Natural killer cell treated with Interleukin-12 subunit alpha and Interleukin-12 subunit beta and Interleukin-15 and Interleukin-18, amount 100 ng/mL, for 72 hours (primary cell): ENCODE data around the gene GEN1. TPM values are rescaled to one million over a fixed set of nuclear protein-coding genes. Genes with fewer than 3 reads are reported as not detected.

Experiments
- ATAC-seq, 2 donors: fragments of 150-1000 bp; cut with Tn5 transposase in 1 of 2; sonication (Bioruptor Pico), chemical (Tn5 transposase) in 1 of 2; 2 replicates each; pipeline ENCODE4 v1.10.0; 2021
- DNase-seq: peaks from one replicate; pipeline ENCODE4 v3.0.0; 2022; ENCODE audit warnings: low spot score
- H3K27ac Mint-ChIP-seq, 2 donors: 1 replicate in 1 of 2; 2 replicates in 1 of 2; pipeline ENCODE4 v1.8.0; 2022; ENCODE audit warnings: mixed read lengths in 2 of 2, mild to moderate bottlenecking in 1 of 2, moderate library complexity in 1 of 2
- H3K27me3 Mint-ChIP-seq, 2 donors: 1 replicate in 1 of 2; 2 replicates in 1 of 2; pipeline ENCODE4 v1.8.0; 2022; ENCODE audit warnings: mixed read lengths in 2 of 2
- H3K36me3 Mint-ChIP-seq: one replicate; pipeline ENCODE4 v1.8.0; 2022; ENCODE audit warnings: mixed read lengths
- H3K4me1 Mint-ChIP-seq, 2 donors: 1 replicate in 1 of 2; 2 replicates in 1 of 2; pipeline ENCODE4 v1.8.0; 2022; ENCODE audit warnings: low read depth in 2 of 2, mixed read lengths in 2 of 2, mild to moderate bottlenecking in 1 of 2
- H3K4me3 Mint-ChIP-seq: one replicate; pipeline ENCODE4 v1.8.0; 2022; ENCODE audit warnings: mixed read lengths
- H3K9me3 Mint-ChIP-seq: 2 replicates; pipeline ENCODE4 v1.8.0; 2022; ENCODE audit warnings: mixed read lengths
- total RNA-seq, 2 donors: library from RNA; stranded (reverse); gene quantifications; one replicate each; pipeline ENCODE4 v1.2.3, GENCODE V29; 2022

GEN1 gene
- total RNA-seq, 2 donors from 2014 or later, result 31.0 to 51.2 TPM

DNA sequence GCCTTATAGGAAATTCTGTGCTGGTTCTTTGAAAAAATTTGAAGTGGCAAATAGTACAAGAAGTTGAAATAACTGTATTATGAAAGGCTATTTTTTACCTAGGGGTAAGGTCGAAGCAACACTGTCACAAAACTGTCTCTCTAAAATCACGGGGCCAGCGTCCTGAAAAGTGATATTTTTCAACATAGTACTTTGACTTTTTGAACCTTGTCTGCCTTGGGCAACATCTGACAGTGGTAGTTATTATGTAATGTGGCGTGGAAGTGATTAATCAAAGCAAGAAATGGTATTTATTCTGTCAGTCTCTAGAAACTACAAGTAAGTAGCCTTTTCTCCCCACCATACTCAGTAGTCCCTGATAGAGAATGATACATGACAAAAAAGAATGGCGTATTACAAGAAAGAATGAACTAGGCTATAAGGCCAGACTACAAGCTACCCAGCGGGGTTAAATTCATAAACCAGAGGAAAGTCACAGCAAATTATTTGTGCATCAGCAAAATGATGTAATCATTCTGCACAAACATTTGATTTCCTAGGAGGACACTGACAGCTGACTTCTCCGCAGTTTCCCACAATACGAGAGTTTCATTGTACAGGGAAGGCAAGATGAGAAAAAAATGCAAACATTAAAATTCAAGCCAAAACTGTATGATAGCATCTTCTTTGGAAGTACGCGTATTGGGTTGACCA is 9.8 kb downstream of the GEN1 start:
- ATAC-seq, result no peak
- peaks cover 11% of the 10 kb centered on the region for H3K36me3 Mint-ChIP-seq

DNA sequence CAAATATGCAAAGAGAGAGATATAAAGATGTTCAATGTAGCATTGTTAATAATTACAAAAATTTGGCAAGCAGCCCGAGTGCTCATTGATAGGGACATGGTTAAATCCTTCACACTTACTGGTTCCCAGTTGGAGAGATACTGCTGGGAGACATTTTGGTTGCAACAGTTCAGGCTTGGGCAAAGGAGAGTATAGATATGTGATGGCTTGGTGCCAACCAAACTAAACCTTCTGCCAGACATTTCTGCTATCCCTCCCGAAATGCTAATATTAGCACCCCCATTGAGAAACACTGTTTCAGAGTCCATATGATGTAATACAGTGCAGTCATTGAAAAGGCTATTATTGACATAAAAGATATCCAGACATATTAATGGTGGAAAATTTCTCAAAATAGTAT is 11.5 kb downstream of the GEN1 start:
- Mint-ChIP-seq H3K4me3 (no peak overlapping the region), H3K27ac (no peak overlapping the region)

More for the DNA sequence above, 9.8 kb downstream of the GEN1 start:
- no peak for DNase-seq
- no peak overlapping the region for H3K4me3 Mint-ChIP-seq
- H3K9me3 Mint-ChIP-seq, result no peaks in the 10 kb centered on the region
- H3K4me1 Mint-ChIP-seq, result peaks cover 6 to 11% of the 10 kb centered on the region in 2 donors
- no peaks in the 10 kb centered on the region for H3K27me3 Mint-ChIP-seq
- H3K27ac Mint-ChIP-seq, result no peak overlapping the region

DNA sequence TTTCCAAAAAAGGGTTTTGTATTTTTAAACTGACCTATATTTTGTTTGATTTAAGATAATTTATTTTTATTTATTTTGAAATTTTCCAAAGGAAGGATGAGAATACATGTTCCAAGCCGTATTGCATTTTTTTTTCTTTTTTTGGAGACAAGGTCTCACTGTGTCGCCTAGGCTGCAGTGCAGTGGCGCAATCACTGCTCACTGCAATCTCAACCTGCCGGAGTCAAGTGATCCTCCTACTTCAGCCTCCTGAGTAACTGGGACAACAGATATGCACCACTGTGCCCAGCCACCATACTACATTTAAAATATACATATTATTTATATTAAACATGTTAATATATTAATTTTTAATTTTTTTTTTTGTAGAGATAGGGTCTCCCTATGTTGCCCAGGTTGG is 15.0 kb downstream of the GEN1 start:
- Mint-ChIP-seq H3K9me3 (no peaks in the 10 kb centered on the region), H3K36me3 (peaks cover 8% of the 10 kb centered on the region), H3K4me1 (no peaks in the 10 kb centered on the region), H3K27me3 (no peaks in the 10 kb centered on the region), H3K4me3 (no peak overlapping the region), H3K27ac (no peak overlapping the region)
- no peak for ATAC-seq
- no peak for DNase-seq

More for the DNA sequence above, 11.5 kb downstream of the GEN1 start:
- ATAC-seq (no peak), DNase-seq (no peak)
- Mint-ChIP-seq H3K36me3 (peaks cover 8% of the 10 kb centered on the region), H3K27me3 (no peaks in the 10 kb centered on the region), H3K4me1 (peaks cover 1 to 3% of the 10 kb centered on the region in 2 donors), H3K9me3 (no peaks in the 10 kb centered on the region)

DNA sequence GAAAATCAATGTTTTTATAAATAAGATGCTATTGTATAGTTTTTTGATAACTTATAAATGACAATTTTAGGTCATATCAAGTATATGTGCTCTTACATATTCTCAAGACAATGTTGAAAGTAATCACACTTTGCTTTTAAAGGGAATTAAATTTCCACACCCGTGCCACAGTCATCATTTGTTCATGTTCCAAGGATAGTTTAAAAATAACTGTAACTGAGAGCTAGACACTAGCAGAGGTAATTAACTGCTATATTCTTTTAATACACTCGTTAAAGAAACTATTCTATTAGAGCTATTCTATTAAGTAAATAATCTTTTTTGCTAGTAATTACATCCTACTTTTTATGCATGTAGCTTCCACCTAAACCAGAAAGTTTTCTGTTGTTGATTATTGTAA is 18.0 kb downstream of the GEN1 start:
- no peak overlapping the region for H3K27ac Mint-ChIP-seq
- peaks cover 23% of the 10 kb centered on the region for H3K36me3 Mint-ChIP-seq

DNA sequence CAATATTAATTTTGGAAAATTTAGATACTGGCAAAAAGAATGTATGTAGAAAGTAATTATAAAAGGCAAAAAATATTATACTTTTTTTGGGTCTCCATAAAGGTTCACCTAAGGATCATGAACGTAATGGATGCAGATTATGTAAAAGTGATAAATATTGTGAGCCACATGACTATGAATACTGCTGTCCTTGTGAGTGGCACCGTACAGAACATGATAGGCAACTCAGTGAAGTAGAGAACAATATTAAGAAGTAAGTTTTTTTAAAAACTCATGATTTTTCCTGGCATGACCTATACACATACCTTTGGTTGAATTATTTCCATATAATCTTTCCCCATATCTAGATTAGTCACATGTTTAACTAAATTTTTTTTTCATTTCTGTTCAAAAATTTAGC is 18.6 kb downstream of the GEN1 start:
- peaks cover 23% of the 10 kb centered on the region for H3K36me3 Mint-ChIP-seq
- no peaks in the 10 kb centered on the region for H3K27me3 Mint-ChIP-seq
- H3K9me3 Mint-ChIP-seq, result no peaks in the 10 kb centered on the region
- no peak for ATAC-seq
- no peak for DNase-seq
- H3K4me3 Mint-ChIP-seq, result no peak overlapping the region
- H3K27ac Mint-ChIP-seq, result no peak overlapping the region
- no peaks in the 10 kb centered on the region for H3K4me1 Mint-ChIP-seq

More for the DNA sequence above, 18.0 kb downstream of the GEN1 start:
- H3K4me1 Mint-ChIP-seq, result no peaks in the 10 kb centered on the region
- H3K27me3 Mint-ChIP-seq, result no peaks in the 10 kb centered on the region
- no peak for ATAC-seq
- no peak for DNase-seq
- H3K9me3 Mint-ChIP-seq, result no peaks in the 10 kb centered on the region
- H3K4me3 Mint-ChIP-seq, result no peak overlapping the region

DNA sequence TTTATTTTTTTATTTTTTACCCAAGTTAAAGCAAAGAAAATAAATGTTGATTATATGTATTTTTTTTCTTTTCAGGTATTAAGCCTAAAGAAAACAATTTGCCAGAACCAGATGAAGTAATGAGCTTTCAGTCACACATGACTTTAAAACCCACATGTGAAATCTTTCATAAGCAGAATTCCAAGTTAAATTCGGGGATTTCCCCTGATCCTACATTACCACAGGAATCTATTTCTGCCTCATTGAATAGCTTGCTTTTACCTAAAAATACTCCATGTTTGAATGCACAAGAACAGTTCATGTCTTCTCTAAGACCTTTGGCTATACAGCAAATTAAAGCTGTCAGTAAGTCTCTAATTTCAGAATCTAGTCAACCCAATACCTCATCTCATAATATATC is 26.6 kb downstream of the GEN1 start:
- DNase-seq, result no peak
- H3K4me3 Mint-ChIP-seq, result no peak overlapping the region
- H3K4me1 Mint-ChIP-seq, result no peaks in the 10 kb centered on the region
- H3K9me3 Mint-ChIP-seq, result no peaks in the 10 kb centered on the region
- peaks cover 17% of the 10 kb centered on the region for H3K36me3 Mint-ChIP-seq
- no peak overlapping the region for H3K27ac Mint-ChIP-seq
- H3K27me3 Mint-ChIP-seq, result no peaks in the 10 kb centered on the region
- ATAC-seq, result no peak

DNA sequence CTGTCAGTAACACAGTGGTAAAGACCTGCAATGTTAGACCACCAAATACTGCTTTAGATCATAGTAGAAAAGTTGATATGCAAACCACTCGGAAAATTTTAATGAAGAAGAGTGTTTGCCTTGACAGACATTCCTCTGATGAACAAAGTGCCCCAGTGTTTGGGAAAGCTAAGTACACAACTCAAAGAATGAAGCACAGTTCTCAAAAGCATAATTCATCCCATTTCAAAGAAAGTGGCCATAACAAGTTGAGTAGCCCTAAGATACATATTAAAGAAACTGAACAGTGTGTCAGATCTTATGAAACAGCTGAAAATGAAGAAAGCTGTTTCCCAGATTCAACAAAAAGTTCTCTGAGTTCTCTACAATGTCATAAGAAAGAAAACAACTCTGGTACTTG is 27.5 kb downstream of the GEN1 start:
- no peaks in the 10 kb centered on the region for H3K27me3 Mint-ChIP-seq

DNA sequence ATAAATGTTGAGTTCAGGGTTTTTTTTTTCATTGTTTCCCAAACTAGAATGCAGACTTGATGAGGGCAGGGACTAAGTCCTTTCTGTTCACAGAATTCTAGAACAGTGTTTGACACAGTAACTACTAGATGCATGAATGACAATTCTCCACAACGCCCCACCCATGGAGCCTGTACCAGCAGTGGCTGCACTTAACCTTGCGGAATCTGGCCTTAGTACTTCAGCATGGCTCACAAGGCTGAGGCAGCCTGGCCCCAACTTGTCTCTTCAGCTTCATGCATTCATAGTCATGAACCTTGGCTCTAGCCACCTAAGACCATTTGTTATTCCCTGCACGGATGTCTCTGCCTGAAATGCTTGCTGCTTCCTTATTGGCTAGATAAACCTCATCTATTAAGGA is 32.8 kb downstream of the GEN1 start:
- H3K4me3 Mint-ChIP-seq, result no peak overlapping the region
- ATAC-seq, result no peak
- DNase-seq, result no peak
- H3K4me1 Mint-ChIP-seq, result no peaks in the 10 kb centered on the region
- no peaks in the 10 kb centered on the region for H3K36me3 Mint-ChIP-seq
- no peaks in the 10 kb centered on the region for H3K9me3 Mint-ChIP-seq
- H3K27ac Mint-ChIP-seq, result no peak overlapping the region
- peaks cover 12 to 13% of the 10 kb centered on the region in 2 donors for H3K27me3 Mint-ChIP-seq

More for the DNA sequence above, 27.5 kb downstream of the GEN1 start:
- DNase-seq (no peak), ATAC-seq (no peak)
- H3K27ac Mint-ChIP-seq, result no peak overlapping the region
- no peaks in the 10 kb centered on the region for H3K9me3 Mint-ChIP-seq
- no peak overlapping the region for H3K4me3 Mint-ChIP-seq
- no peaks in the 10 kb centered on the region for H3K4me1 Mint-ChIP-seq
- H3K36me3 Mint-ChIP-seq, result peaks cover 12% of the 10 kb centered on the region

DNA sequence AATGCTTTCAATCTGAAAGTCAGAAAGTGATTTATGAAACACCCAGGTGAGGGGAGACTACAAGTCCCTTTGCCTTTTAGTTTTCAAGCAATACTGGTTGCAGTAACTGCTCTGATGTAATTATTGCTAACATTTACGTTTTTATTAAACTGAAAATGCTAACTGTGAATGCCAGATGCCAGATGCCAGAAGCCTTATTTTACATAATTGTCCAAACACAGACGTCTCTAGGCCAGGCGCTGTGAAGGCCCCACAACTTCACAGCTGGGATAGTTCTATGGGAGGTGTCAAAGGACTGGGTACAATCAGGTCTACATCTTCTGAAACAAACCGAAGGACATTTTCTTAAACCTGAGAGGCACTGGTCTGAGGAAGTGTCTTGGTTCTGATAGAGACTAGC is 34.8 kb downstream of the GEN1 start:
- peaks cover 0 to 2% of the 10 kb centered on the region in 2 donors for H3K4me1 Mint-ChIP-seq
- ATAC-seq (no peak), DNase-seq (no peak)
- H3K27me3 Mint-ChIP-seq, result peaks cover 20 to 31% of the 10 kb centered on the region in 2 donors
- H3K36me3 Mint-ChIP-seq, result no peaks in the 10 kb centered on the region
- H3K27ac Mint-ChIP-seq, result no peak overlapping the region
- no peak overlapping the region for H3K4me3 Mint-ChIP-seq
- no peaks in the 10 kb centered on the region for H3K9me3 Mint-ChIP-seq

DNA sequence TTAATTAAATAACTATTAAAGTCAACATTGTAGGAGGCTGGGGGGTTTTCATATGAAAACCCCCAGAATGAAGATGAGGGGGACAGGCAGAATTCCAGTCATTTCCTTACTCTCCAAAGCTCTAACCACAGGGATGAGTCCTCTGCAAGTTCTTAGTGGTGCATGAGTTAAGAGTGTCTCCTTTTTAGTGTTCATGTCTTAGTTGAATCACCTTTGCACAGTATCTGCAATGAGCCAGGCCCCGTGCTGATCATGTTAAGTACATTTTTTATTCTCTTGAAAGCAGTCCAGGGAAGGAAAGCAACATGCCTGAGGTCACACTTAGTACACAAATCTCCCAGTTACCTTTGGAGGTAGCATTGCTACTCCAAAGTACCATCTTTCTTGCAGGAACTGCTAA is 36.6 kb downstream of the GEN1 start:
- no peaks in the 10 kb centered on the region for H3K9me3 Mint-ChIP-seq
- ATAC-seq, result no peak
- peaks cover 29 to 41% of the 10 kb centered on the region in 2 donors for H3K27me3 Mint-ChIP-seq
- H3K4me3 Mint-ChIP-seq, result no peak overlapping the region
- no peak overlapping the region for H3K27ac Mint-ChIP-seq
- no peak for DNase-seq
- no peaks in the 10 kb centered on the region for H3K36me3 Mint-ChIP-seq
- H3K4me1 Mint-ChIP-seq, result peaks cover 0 to 2% of the 10 kb centered on the region in 2 donors

DNA sequence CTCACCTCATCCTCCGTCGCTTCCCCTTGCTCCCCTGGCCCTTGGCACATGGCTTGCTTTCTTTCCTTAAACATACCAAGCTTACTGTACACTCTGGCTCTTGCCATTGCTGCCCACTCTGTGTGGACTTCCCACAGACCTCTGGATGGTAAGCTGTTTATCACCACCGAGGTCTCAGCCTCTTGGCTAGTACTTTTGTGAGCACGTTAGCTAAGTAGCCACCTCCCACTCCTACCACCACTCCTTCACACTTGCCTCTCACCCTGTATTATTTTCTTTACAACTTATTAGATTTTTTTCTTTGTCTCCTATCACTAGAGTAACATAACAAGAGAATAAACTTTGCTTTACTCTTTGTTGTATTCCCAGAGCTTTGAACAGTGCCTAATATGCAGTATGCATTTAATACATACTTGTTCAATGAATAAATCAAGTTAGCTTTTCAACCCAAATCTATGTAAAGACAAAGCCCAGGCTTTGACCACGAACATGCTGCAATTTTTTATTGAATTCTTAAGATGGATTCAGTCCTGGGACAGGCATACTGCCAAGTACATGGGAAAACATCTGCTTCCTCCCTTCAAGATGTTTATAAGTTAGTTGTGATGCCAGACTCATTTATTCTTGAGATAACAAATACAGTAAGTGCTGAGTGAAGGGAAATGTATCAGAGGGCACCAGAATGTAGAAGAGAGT is 37.3 kb downstream of the GEN1 start:
- no peak overlapping the region for H3K27ac Mint-ChIP-seq
- ATAC-seq (peak in 1 of 2 donors; percentile 48), DNase-seq (no peak)
- no peaks in the 10 kb centered on the region for H3K9me3 Mint-ChIP-seq
- H3K4me3 Mint-ChIP-seq, result no peak overlapping the region
- H3K36me3 Mint-ChIP-seq, result no peaks in the 10 kb centered on the region
- peaks cover 0 to 2% of the 10 kb centered on the region in 2 donors for H3K4me1 Mint-ChIP-seq
- peaks cover 30 to 42% of the 10 kb centered on the region in 2 donors for H3K27me3 Mint-ChIP-seq

DNA sequence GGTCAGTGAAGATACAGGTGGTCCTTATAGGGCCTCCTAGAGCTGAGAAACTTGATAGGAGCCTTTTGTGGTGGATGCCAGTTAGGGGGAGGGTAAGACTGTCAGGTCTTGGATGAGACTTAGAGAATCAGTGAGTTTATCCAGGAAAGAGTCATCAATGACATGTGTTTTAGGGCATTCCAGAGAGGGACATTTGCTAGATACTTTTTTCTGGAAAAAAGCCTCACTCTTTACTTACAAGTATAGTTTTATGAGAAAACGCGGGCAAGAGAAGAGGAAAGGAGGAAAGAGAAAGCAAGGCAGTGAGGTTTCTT is 37.8 kb downstream of the GEN1 start:
- H3K27ac Mint-ChIP-seq, result no peak overlapping the region
- peaks cover 30 to 42% of the 10 kb centered on the region in 2 donors for H3K27me3 Mint-ChIP-seq
- DNase-seq, result no peak
- H3K9me3 Mint-ChIP-seq, result no peaks in the 10 kb centered on the region
- peaks cover 0 to 2% of the 10 kb centered on the region in 2 donors for H3K4me1 Mint-ChIP-seq
- H3K4me3 Mint-ChIP-seq, result no peak overlapping the region
- ATAC-seq, result no peak
- H3K36me3 Mint-ChIP-seq, result no peaks in the 10 kb centered on the region

DNA sequence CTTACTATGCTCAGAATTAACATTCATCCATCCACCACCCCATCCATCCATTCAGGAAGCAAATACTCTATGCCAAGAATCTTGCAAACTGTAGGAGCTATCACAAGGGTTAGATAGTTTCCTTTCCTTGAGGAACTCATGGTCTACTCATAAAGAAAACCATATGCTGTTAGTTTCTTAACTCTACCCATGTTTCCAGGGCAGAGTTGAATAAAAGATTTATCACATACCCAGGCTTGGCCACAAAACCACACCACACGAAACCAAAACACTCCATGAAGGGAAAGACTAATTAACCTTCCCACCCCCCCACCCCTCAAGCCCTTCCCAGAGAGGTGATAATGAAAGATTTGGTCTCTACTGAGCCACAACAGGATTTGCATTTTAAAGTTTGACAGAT is 38.6 kb downstream of the GEN1 start:
- Mint-ChIP-seq H3K36me3 (no peaks in the 10 kb centered on the region), H3K4me3 (no peak overlapping the region), H3K9me3 (no peaks in the 10 kb centered on the region), H3K4me1 (peaks cover 0 to 2% of the 10 kb centered on the region in 2 donors), H3K27ac (no peak overlapping the region), H3K27me3 (peaks cover 30 to 42% of the 10 kb centered on the region in 2 donors)
- ATAC-seq, result peak in 1 of 2 donors; percentile 28
- DNase-seq, result no peak

DNA sequence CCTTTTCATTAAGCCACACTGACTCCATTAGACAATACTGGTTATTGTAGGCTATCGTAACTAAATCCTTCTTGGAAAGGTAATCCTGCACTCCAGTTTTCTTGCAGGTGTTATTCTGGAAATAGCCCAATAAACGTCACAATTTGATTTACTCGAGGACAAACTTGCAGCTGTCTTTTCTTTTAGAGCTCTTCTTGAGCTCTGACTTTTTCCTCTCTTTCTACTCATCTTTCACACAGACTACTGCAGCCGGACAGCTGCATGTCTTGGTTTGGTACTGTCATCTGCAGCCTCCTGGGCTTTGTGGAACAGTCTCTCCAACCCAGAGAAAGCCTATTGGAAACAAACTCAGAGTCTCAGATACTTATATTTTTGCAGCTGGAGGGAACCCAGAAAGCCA is 39.4 kb downstream of the GEN1 start:
- DNase-seq, result no peak
- peaks cover 0 to 2% of the 10 kb centered on the region in 2 donors for H3K4me1 Mint-ChIP-seq
- H3K9me3 Mint-ChIP-seq, result no peaks in the 10 kb centered on the region
- no peaks in the 10 kb centered on the region for H3K36me3 Mint-ChIP-seq
- H3K27ac Mint-ChIP-seq, result no peak overlapping the region
- no peak overlapping the region for H3K4me3 Mint-ChIP-seq
- ATAC-seq, result no peak
- peaks cover 33 to 42% of the 10 kb centered on the region in 2 donors for H3K27me3 Mint-ChIP-seq
